ENCODE results near the gene REXO4.
"Not testable (repeated sequence)": the region's sequence is repeated elsewhere in the genome, so short reads cannot be mapped to it uniquely, and the experiment has no call there.

The REXO4 gene

GRCh38 chr9:133386338-133386737 is 31.5 kb downstream of the REXO4 start:
- DNase-seq: no peak

DNA sequence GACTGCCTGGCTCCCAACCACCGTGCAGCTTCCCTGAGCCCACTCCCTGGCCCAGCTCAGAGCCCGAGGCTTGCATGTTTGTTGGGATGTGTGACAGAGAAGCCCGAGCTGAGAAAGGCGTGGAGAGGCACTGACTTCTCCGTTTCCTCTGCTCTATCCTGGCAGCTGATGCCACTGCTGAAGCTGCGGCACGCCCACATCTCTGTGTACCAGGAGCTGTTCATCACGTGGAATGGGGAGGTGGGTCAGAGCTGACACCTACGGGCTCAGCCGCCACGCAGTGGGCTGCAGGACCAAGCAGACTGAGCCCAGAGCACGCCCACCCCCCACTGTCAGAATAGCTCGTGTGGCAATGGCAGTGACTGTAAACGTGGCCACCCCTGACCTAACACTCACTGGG is 32.4 kb downstream of the REXO4 start:
- no peak for DNase-seq

DNA sequence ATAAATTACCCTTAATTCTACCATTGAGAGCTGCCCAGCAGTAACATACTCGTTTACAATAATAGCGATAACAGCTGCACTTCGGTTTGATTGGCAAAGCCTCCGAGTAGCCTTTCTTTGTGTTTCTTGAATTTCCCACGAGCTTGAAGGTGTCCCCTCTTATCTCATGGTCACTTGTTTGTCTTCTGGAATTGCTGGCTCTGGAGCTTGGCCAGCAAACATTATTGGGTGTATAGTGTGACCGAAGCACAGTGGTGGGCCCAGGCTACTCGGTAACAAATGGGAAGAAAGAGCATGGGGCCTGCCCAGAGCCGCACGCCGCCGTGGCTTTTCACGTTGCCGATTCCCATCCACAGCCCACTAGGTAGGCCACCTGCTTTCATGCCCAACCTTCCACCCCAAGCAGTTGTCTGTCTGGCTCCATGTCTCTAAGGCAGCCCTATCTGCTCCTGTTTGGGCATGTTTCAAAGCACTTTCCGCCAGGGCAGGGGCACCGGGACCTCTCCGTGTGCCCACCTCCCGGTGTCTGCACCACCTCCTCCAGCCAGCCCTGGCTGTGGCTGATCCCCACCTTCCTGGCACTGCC is 33.0 kb downstream of the REXO4 start:
- no peak for DNase-seq

DNA sequence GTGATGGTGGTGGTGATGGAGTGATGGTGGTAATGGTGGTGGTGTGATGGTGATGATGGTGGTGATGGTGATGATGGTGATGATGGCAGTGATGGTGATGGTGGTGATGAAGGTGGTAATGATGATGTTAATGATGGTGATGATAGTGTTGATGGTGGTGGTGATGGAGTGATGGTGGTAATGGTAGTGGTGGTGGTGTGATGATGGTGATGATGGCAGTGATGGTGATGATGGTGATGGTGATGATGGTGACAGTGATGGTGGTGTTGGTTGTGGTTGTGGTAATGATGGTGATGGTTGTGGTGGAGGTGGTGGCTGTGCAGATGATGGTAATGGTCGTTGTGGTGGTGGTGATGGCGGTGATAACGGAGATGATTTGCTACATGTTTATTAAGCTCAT is 34.4 kb downstream of the REXO4 start:
- no peak for DNase-seq

- no peak for DNase-seq
Measured at GRCh38 chr9:133382507-133383141, 35.2 kb downstream of the REXO4 start.

DNA sequence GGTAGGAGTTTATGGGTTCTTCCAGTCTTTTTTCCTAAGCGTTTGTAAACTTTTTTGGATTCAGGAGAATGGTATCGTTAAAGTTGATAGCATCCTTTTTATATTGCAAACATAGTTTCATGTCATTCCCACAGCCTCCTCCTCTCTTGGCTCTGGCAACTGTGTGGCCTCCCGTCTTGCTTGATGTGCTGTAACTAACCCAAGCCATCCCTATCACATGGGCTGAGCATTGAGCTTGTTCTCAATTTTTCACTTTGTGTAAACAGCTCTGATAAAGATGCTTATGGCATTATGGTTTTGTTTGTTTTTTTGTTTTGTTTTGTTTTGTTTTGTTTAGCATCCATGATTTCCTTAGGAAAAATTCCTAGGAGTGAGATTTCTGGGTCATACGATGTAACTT is 37.1 kb downstream of the REXO4 start:
- DNase-seq: no peak

DNA sequence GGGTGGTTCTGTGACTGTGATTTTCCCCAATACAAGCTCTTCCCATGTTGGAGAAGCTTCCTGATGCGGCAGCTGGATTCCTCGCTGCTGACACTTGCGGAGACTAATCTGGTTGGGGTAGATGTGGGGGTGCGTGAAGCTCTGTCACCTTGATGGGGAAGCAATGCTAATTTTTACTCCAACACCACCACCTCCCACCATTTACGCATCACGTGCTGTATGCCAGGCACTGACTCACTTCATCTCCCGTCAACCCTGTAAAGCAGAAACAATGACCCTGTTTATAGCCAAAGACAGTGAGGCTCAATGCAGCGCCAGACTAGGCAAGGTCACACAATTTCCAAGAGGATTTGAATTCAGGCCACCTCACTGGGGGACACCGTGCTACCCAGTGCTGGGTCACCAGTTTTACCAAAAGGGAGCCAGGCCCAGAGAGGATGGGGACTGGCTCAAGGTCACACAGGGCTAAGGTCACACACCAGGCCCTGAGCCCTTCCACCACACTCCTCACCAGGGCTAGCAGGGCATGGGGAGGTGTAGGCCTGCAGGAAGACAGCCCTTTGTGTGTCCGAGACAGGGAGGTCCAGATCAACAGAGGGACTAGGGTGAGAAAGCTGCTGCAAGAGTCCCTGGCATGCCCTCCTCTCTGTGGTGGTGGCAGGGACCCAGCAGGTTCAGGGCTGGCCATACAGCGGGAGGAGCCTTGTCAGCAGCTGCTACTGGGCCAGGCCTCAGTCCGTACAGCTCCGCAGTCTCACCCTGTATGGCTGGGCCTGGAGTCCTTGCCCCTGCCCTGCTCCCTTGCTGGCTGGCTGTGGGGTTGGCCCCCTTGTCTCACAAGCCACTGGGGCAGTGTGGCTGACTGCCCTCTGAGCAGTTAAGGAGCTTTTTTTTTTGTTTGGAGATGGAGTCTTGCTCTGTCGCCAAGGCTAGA is 38.4 kb downstream of the REXO4 start:
- peak in 9 of 14 donors; percentile 5 to 70 (median 21) for DNase-seq

DNA sequence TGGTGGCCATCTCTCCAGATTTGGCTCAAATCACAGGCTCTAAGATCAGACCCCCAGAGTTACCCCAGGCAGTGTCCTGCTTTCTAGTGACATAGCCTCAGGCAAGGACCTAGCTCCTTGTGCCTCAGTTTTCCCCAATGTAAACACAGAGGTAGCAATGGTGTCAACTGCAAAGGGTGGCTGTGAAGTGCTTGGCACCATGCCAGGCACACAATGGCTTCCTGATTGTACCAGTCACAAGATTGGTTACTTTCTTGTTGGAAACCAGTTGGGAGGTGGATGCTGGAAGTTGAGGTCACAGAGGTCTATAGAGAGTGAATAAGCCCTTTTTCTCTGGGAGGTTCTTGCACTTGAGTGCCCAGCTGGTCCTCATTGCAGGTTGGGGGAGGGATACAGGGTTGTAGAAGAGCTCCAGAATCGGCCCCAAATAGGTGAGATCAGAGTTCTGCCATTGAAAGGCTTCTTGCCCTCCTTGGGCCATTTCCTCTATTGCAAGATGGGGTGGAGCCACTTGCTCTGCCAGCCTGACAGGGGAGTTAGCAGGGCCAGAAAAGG is 39.3 kb downstream of the REXO4 start:
- DNase-seq: no peak

GRCh38 chr9:133377721-133378216 is 40.0 kb downstream of the REXO4 start:
- no peak for DNase-seq

GRCh38 chr9:133377280-133377679 is 40.5 kb downstream of the REXO4 start:
- DNase-seq: not testable (repeated sequence)

DNA sequence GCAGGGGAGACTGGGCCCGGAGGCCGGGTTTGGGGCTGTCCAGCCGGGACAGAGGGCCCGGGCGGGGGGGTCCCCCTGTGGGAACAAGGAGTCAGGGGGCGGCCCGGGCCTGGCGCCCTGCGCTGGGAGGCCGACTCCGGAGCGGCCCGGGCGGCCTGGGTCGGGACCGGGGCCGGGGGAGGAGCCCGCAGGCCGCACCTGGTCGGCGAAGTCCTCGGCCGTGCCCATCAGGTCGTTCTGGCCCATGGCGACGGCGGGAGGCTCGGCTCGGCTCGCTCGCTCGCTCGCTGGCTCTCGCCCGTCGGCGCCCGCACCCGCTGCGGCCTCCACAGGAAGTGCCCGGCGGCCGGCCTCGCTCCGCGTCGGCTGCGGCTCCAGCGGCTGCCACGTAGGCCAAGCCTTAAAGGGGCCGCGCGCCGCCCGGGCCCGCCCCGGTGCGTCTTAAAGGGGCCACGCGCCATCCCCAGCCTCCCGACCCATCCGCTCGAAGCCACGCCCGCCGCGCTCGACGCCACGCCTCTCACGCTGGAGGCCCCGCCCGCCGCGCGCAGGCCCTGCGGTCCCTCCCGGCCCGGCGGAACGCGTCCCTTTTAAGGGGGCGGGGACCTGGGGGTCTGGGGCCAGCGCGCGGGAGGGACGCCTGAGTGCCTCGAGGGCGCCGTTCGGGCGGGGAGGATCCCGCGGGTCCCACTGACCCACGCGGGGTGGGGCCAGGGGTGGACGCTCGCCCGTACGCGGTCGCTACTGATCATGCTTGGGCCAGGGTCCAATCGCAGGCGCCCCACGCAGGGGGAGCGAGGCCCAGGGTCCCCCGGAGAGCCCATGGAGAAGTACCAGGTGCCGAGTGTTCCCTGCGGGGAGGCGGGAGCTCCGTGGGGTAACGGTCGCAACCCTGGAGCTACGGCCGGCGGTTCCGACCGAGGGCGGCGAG is 41.8 kb downstream of the REXO4 start, which contains the start of the genes STKLD1 and SURF4:
Gene STKLD1, plus strand, starts transcription at position 643 of the 931 bp plus-strand sequence. Its CDS starts 108 bp downstream, at position 751.
Gene SURF4, minus strand, starts transcription at position 337 of the 931 bp plus-strand sequence. Its CDS starts 91 bp downstream, at position 246.
- peak; percentile 39 to 96 (median 87) for DNase-seq

GRCh38 chr9:133375116-133375723 is 42.6 kb downstream of the REXO4 start:
- DNase-seq: no peak

DNA sequence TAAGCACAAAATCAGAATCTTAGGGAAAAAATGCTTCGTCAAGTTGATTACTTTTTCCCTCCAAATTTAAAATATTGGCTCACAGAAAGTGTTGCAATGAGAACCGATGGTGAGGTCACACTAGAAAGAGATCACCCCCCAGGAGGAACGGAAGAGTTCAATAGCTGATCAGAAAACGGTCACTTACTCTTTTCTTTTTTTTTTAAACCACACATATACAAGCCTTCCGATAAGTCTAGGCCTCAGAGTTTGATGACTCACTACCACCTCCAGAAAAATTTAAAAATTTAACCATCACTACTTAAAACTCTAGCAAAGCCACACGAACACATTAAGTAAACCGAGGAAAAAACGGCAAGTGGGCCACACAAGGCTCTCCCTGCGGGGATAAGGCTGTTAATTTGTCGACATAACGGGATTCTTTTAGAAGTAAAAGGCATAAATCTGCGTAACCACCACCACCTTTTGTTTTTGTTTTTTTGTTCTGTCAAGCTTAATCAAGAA is 43.1 kb downstream of the REXO4 start:
- DNase-seq: no peak

DNA sequence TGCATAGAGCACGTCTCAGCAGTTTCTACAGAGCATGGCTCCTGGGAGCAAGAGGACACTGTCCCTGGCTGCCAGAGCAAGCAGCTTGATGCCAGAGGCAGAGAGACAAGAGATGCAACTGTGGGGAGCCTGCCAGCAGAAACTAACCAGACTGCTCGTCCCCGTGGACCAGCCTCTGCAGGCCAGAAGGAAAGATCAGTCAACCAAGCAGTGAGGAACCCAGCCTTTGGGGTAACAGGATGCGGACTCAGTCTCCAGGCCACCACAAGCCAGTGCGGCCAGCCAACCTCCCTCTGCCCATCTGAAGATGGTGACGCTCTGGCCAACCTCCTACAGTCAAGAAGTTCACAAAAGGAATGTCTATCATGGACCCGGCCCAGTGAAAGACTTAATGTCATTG is 45.7 kb downstream of the REXO4 start:
- no peak for DNase-seq

DNA sequence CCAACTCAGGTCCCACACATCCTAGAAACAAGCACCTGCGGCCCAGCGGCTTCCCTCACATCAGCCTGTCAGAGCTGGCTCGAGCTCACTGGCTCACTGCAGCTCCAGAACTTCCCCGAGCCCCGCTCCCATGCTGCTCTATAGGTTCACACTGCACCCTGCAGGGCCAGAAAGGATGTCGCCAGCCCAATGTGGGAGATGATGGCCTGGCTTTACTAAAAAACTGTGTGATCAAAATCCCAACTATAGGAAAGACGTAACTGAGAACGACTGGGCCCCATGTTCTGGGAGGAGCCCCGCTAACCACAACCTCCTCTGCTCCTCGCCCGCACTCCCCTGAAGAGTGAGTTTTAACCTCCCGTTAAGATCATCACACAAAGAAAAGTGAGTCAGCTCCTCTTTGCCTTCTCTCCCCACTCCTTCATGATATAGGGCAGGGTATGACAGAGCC is 46.5 kb downstream of the REXO4 start:
- DNase-seq: no peak

GRCh38 chr9:133370685-133371084 is 47.1 kb downstream of the REXO4 start:
- DNase-seq: no peak

DNA sequence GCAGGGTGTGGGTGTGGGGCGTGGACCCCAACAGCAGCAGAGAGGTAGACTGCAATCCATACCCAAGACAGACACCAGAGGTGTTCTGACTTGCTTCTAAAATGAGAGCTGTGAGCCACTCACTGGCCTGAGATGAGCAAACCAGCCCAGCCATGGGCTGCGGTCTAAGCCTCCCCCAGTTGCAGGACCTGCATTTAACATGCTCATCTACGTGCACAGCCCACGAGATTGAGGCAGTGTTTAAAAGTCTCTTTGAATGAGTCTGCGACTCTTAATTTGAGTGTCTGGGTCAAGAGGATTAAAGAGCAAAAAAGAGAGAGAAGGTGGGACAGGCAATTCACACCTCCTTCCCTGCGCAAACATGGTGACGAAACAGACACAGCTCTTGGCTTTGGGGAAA is 47.9 kb downstream of the REXO4 start:
- DNase-seq: no peak

DNA sequence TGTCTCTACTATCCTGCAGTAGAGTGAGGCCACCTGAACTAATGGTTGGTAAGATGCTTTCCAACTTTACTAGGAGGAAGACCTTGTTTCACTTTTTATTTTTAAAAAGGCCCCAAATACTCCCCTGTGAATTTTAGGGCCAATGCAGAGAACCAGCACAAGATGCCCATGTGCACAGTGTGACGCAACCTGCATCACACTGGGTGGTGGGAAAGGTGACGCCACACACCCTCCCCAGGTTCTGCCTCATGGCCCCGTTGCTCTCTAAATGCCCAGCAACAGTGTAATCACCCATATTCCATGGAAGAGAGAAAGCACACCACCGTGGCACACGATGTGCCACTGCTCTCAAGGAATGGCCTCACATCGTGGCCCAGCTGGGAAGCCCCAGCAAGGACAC is 48.4 kb downstream of the REXO4 start:
- DNase-seq: no peak

- DNase-seq: peak in 1 of 14 donors; percentile 53
Measured at GRCh38 chr9:133368249-133368881, 49.4 kb downstream of the REXO4 start.

- no peak for DNase-seq
Measured at GRCh38 chr9:133367778-133368177, 50.0 kb downstream of the REXO4 start.

All from C1 segment of cervical spinal cord (tissue), 14 donors.